GM18519 (cell line): ENCODE results near the gene GPR84.
"Not testable (repeated sequence)": the region's sequence is repeated elsewhere in the genome, so short reads cannot be mapped to it uniquely, and the experiment has no call there.

Experiments
- ATAC-seq: cut with Tn5 transposase; IDR thresholded peaks from one replicate; pipeline ENCODE4 v1.9.1; 2021; ENCODE audit warnings: mild to moderate bottlenecking, moderate library complexity; ENCODE audit not compliant: unreplicated experiment, low FRiP score

GPR84 gene

DNA sequence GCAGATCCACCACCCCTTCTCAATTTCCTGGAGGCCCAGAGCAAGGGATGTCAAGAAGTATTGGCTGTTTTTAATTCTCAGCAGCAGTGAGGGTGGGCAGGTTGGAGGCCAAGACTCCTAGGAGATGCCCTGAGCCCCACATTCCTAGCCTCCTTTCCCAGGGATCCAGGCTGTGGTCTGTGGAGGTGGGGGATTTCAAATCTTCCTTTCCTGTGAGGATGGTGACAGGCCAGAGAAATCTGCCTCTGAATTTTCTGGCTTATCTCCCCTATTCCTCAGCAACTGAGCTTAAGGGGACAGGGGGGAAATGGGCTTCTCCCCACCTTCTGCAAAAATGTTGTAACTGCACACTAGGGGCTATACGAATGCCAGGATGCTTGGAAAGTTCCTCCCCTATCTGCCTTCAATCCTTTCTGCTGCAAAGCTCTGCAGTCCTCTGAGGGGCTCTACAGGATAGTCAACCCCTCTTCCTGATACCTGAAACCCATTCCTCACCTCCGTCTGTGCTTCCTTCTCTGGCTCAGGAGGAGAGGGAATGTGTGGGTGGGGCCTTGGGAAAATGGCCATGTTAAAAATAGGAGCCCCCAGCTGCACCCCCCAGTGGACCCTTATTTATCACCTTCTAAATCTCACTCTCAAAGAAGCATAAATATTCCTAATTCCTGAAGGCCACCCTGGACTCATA is 6.6 kb downstream of the GPR84 start:
- ATAC-seq = no peak

DNA sequence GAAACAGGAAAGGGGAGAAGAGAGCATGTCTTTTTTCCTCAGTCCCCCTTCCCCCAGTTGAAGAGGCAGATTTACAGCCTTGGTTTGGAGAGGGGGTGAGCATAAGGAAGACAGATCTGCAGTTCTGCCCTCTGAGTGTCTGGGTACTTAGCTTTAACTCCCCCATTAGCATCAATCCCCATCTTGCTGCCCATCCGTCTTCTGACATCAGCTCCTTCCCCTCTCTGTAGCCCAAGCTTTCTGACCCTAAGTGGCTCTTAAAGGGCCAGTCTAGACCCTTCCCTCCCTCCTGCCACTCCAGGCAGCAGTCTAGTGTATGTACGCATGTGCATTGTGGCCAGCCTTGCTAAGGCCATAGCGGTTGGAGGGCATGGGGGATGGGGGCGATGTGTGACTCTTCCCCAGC is 7.3 kb downstream of the GPR84 start:
- ATAC-seq = no peak

DNA sequence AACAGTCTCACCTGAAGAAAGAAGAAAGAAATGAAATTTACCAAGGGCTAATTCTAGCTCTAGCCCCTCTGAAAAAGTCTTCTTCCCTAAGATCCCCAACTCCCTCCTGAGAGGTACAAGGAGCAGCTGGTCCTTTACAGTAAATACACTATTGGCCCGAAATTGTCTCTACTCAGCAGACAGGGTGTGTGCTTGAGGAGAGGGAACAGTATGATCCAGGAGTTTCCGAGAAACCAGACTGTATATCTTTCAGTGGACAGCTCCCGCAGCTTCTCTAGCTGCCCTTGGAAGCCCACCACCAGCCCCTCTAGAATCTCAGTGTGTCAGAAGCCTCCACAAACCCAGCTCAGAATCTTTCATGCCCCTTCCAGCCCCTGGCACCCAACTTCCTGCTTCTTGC is 8.1 kb downstream of the GPR84 start:
- no peak for ATAC-seq

DNA sequence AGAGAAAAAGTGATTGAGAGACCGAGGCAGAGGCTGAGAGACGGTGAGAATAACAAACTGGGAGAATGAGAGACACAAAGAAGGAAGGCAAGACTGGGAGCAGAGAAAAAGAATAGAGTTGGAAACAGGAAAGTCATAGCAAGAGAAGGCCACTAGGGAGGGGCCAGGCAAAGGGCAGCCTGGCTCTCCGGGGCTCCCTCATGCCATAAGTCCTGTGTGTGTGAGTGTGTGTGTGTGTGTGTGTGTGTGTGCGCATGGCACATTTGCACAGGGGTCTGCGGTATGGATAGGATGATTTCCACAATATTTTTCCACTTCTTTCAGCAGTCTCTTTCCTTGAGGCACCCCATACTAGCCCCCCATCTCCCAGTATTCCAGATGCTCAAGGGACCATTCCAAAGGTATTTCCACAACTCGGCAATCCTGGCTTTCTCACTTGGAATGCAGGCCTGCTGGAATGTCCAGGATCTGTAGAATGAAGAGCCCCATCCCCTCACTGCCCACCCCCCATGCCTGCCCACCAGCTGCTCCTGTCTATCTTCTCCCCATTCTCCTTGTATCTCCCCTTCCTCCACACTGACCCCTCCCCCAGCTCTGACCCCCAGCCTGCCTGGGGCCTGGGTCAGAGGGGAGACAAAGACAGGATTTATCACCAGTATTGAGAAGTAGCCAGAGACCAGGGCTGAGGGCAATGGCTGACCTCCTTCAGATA is 9.0 kb downstream of the GPR84 start:
- no peak for ATAC-seq

DNA sequence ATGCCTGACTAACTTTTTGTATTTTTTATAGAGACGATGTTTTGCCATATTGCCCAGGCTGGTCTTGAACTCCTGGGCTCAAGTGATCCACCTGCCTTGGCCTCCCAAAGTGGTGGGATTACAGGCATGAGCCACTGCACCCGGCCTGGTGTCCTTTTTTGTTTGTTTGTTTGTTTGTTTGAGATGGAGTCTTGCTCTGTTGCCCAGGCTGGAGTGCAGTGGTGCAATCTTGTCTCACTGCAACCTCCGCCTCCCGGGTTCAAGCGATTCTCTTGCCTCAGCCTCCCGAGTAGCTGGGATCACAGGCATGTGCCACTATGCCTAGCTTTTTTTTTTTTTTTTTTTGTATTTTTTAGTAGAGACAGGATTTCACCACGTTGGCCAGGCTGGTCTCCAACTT is 10.0 kb downstream of the GPR84 start:
- ATAC-seq = not testable (repeated sequence)

DNA sequence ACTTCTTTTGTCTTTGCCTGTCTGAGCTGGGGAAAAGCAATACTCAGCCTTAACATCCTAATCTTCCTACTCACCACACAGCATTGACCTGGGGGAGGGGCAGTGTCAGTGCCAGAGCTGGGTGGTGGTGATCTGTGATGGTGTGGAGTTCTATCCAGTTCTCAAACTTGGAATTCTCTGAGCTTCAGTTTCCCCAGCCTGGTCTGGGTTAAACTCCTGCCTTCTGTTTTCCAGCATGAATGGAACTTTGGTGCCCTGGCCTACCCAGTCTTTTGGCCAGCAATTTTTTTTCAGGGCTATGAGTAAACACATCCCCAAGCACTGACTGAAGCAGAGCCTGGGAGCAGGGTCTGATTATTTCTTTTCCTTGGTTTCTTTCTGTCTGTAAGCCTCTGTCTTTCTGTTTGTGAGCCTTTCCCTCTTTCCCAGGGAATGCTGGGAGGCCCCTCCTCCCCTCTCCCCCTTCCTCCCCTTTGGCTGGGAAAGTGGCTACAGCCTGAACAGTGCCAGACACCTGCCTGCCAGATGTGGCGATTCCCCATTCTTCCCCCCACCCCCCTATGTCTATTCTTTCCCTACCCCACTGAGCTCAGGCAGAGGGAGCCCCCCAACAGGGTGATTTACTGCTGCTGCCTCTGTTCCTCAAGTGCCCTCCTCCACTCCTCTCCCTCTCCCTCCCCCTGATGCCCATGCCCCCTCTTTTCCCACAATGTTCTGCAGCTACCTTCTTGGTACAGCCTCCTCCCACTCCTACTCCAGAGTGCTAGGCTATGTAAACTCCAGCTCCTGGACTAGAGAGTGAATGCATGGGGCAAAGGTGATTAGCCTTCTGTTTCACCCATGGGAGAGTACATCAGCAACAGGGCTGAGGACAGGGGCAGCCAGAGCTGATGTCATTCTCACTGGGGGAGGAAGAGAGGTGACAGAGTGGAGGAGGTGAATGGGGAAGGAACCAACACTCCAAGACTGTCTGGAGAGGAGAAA is 11.1 kb downstream of the GPR84 start:
- ATAC-seq = no peak

DNA sequence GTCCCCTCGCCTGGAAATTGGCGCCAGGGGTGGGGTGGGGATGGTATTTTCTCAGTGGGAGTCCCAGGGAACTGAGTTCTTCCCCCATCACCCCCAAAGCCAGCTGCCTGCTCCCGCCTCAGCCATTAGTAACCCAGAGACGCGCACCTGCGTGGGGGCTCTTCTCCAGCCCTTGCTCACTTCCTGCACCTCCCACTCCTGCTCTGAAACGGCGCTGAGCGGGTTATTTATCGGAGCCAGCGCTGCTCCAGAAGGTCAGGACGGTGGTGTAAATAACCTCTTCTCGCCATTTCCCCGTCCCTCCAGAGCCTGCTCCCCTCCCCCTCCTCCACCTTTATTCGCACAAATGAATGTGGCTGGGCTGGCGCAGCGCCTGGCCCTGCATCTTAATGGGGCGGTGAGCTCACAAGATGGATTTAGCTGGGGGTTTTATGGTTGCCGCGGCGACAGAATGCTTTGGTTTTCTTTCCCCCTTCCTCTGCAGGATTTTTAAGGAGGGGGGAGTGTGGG is 12.2 kb downstream of the GPR84 start:
- ATAC-seq = no peak

DNA sequence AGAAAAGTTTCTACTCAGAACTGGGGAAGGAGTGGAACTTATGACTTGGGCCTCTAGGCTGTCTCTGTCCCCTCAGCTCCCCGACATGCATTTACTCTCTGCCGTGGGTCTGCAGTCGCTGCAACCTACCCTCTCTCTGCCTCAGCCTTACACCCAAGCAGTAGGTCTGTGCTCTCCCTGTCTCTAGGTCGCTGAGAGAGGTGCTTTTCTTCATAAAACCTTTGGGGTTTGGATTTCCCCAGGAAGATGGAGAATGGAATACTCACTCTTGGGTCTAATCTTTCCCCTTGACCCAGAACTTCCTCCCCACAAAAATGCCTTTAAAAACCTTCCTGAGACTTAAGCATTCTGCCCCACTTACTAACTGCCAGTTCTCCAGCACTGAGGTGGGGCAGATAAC is 12.9 kb downstream of the GPR84 start:
- ATAC-seq = no peak

DNA sequence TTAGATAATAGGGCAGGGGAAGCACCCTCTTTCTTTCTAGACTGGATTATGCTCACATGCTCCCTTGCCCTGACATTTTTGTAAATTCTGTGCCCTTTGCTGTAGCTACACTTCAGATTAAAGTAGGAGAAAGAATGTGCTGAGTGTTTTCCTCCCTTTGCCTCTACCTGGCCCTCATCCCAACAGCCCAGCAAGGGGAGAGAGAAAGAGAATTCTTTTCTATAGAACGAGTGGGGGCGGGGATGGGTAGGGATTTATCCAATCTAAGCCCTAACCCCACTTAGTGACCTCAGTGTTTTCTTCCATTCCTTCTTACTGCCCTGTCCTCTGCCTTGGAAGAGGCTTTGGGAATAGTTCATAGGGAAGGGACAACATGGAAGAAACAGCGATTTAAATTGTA is 13.5 kb downstream of the GPR84 start:
- ATAC-seq = no peak

DNA sequence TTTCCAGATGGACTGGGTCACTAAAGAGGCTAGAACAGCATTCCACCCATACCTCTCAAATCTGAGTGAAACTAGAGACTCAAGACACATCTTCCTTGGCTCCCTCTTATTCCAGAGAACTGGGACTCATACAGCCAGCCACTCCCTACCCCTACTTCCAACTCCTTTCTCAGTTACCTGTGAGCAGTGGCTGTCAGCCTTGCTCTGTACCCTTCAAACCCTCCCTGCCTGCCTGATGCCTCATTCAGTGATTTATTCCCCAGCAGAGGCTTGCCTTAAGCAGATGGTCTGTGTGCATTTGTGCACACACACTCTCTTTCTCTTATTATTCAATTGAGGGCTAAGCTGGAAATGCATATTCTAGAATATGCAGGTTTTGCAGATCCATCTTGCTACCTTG is 14.6 kb downstream of the GPR84 start:
- no peak for ATAC-seq

DNA sequence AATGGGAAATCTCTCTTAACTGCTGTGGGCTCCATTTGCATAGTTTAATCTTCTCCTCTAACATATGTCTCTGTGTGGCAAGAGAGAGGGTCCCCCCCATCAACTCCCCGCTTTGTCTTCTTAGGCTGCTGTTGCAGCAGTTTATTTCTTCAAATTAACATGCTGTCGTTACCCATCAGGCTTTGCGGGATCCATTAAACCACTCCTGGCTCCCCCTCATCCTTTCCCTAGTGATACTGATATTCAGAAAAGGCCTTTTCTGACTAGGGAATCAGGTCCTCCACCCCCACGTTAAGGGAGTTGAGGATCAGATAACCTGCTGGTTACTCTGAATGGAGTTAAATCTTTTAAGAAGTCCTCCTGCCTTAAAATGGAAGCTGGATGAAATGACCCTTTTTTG is 15.2 kb downstream of the GPR84 start:
- ATAC-seq = no peak

DNA sequence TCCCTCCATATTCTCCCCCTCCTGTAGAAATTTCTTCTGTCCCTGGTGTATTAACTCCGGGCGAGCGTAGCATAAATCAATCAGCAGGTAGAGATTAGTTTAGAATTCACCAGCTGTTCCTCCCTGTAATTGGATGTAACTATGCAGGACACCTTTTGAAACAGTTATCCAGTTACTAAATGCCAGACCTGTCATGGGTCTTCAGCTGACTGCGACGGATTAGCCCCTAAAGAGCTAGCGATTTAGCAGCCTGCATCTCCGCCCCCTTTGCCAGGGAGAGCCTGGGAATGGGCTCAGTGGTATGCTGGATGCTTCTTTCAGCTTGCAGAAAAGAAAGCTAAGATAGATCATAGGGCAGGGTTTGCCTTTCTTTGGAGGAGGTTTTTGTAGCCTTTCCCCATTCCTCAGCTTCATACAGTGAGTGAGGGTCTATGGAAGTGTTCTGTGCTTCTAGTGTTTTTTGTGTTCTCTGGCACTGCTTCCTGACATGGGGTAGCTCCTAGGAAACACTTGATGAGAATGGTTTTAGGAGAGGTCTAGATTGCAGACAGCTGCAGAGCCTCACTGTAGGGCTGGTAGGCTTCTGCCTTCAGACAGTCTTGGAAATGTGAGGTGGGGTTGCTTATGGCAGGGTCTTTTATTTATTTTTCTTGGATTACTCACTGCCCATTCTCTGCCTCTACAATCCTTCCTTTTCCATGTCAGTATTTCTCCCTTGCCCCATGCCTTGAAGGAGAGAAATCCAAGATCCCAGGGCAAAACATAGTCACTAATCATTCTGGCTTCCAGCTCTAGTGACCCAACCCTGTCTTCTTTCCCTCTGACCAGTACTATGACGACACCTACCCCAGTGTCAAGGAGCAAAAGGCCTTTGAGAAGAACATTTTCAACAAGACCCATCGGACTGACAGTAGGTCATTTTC is 22.6 kb downstream of the GPR84 start:
- ATAC-seq = no peak

DNA sequence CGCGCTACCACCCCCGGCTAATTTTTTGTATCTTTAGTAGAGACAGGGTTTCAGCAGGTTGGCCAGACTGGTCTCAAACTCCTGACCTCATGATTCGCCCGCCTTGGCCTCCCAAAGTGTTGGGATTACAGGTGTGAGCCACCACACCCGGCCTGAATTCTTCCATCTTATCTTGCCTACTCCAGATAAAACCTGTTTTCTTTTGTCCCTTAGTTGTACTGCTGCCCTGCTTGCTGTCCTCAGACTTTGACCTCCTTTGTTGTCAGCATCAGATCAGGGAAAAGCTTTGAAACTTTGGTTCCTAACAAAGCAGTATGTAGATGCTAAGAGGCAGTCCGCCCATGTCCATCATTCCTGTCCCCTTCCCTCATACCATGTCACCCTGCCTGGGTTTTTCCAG is 23.4 kb downstream of the GPR84 start:
- ATAC-seq = no peak

DNA sequence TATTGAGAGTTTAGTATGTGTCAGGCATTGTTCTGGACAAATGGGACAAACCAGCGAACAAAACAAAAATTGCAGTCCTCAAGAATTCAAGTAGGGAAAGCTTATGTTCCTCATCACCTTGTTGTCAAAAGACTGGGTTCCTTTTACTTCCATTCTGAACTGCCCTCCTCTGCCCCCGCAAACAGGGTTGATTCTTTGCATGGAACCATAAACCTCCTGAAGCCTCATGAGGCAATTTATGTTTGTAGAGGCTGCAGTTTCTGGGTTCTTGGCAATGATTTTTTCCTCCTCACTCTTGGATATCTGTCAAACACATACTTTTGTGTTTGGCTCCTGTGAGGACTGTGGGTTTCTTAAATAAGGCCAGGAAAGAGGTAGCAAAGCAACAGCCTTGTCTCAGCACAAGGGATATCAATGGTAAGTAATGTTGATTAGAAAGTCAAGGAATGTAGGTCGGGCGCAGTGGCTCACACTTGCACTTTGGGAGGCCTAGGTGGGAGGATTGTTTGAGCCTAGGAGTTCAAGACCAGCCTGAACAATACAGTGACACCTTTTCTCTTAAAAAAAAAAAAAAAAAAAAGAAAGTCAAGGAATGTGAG is 25.5 kb downstream of the GPR84 start:
- no peak for ATAC-seq

DNA sequence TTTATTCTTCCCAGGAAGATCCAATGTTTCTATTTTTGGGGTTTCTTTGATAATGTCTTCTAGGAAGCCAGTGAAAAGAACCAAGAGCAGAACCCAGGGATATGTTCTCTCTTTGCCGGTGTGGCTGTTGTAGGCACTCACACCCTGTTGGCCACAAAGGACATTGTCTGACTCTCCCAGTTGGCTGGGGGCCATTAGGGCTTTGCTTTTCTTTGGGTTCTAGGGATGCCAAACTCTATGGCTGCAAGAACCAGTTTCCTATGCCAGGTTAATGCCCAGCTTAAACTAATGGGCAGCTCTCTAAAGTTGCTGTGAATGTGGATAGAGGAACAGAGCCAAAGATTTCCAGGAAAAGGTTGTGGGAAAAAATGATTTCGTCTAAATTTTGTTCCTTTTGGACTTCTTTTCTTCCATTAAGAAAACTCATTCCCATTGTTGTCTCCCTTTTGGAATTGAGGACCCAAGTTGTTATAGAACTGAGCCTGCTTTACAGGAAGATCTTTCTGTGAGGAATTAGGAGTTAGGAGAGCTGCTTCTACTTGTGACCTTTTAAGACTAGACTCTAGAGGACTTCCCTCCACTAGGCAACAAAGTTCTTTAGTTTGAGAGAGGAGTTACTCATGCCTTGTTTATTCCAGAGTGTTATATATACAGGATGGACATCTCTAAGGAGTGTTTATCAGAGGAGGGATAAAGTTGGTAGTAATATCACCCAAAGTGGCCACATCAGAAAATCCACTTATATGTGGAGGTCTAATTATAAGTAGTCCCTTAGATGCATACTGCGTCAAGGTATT is 26.2 kb downstream of the GPR84 start:
- no peak for ATAC-seq

DNA sequence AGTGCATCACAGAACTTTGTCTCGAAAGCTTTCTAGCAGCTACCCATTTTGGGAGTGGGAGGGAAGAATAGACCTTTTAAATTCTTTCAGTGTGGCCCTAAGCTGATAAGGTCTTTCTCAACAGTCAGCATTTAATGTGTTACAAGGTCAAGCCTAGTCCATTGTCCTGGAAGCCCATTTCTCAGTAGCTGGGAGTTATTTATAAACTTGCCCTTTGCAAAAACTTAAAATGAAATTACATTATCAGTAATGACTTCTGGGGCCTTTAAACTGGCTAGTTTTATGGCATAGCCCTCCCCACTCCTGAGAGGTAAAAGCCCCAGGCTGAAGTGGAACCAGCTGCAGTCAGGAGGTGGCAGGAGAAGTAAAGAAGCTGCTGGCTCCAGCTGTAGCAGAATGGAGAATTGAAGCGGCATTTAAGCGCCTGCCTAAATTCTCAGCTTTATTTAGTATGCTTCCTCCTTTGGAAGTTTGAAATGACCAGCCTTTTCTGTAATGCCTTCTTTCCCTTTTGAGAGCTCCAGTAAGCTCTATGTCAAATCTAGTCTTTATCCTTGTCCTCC is 26.9 kb downstream of the GPR84 start:
- ATAC-seq = no peak

DNA sequence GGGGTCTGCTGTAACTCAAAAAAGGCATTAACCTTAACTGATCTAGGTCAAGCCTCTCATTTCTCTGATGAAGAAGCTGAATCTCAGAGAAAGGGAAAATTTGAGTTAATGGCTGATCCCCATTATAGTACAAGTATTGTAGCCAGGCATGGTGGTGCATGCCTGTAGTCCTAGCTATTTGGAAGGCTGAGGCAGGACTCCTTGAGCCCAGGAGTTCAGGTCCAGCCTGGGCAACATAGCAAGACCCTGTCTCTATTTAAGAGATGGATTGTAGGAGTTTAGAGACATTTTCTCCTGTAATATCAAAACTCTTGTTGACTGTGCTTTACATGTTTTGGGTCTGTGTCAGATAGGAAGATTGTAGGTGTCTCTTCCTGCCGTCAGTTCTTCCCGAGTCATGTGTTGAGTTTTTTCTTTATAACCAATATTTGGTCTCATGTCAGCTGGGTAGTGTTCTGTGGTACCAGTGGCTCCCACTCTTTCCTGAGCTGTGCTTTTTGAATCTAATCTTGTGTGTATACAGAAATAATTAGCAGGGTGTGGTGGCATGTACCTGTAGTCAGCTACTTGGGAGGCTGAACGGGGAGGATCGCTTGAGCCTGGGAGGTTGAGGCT is 30.8 kb downstream of the GPR84 start:
- no peak for ATAC-seq

DNA sequence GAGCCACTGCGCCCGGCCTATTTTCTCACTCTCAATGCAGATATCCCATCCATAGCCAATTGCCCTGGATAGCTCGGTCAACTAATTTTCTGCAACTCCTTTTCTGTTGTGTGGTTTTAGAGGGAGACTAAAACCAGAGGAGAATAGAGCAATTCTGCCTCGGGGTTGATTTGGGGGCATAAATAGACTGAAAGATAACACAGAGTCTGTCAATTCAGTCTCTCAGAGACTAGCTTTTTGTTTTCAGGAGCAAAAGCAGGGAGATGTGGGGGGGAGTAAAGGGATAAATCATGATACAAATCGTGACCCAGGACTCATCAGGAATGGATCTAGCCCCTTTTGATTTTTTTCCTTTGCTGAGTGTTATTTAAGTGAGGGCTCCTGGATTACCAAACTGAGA is 32.8 kb downstream of the GPR84 start:
- ATAC-seq = no peak
